Measurements from ENCODE around the gene FAAH. TPM values are rescaled to one million over a fixed set of nuclear protein-coding genes. Genes with fewer than 3 reads are reported as not detected.

FAAH gene
- total RNA-seq, 1 experiment from 2014 or later, result 2.0 TPM

- Histone ChIP-seq H3K9ac (ENCODE audit: low read length) (no peak overlapping the region), H2AFZ (ENCODE audit: low read length) (no peak overlapping the region), H3K36me3 (ENCODE audit: low read depth, low read length) (no peaks in the 10 kb centered on the region), H3K79me2 (ENCODE audit: low read length) (no peaks in the 10 kb centered on the region), H3K4me2 (ENCODE audit: low read length) (no peak overlapping the region), H3K27ac (ENCODE audit: low read length) (no peak overlapping the region), H3K4me3 (ENCODE audit: low read length) (no peak overlapping the region), H3F3A (ENCODE audit: low read length, unreplicated experiment) (no peaks in the 10 kb centered on the region), H4K20me1 (ENCODE audit: low read length) (no peaks in the 10 kb centered on the region), H3K4me1 (ENCODE audit: insufficient read depth, low read length) (no peaks in the 10 kb centered on the region), H3K27me3 (ENCODE audit: low read length) (no peaks in the 10 kb centered on the region), H3K9me3 (ENCODE audit: low read length) (no peaks in the 10 kb centered on the region), H3K9me2 (replicated peaks; ENCODE audit: low read length) (no peaks in the 10 kb centered on the region)
- DNase-seq (no peak), ATAC-seq (no peak)
- intact Hi-C loops (cut with micrococcal nuclease), result no loop called here
- no TSS peak for BruUV-seq (replicated peaks)
- CTCF ChIA-PET, result no interaction called here
- POLR2A ChIA-PET (ENCODE audit: unreplicated experiment), result no interaction called here
- TF ChIP-seq CTCF (conservative IDR thresholded peaks at IDR 0.05; ENCODE audit: low read depth, low read length) (no peak), EZH2 (IDR thresholded peaks at IDR 0.05; ENCODE audit: low read length, unreplicated experiment) (no peak), EZH2phosphoT487 (IDR thresholded peaks at IDR 0.05; ENCODE audit: borderline replicate concordance, low read length) (no peak)
Measured at GRCh38 chr1:46410156-46411009, 16.3 kb downstream of the FAAH start.

GRCh38 chr1:46411010-46411405, 16.9 kb downstream of the FAAH start:
- Histone ChIP-seq H3K9ac (ENCODE audit: low read length) (no peak overlapping the region), H3F3A (ENCODE audit: low read length, unreplicated experiment) (no peaks in the 10 kb centered on the region), H3K4me3 (ENCODE audit: low read length) (no peak overlapping the region), H3K4me2 (ENCODE audit: low read length) (no peak overlapping the region), H4K20me1 (ENCODE audit: low read length) (no peaks in the 10 kb centered on the region), H3K79me2 (ENCODE audit: low read length) (no peaks in the 10 kb centered on the region), H3K27me3 (ENCODE audit: low read length) (no peaks in the 10 kb centered on the region), H2AFZ (ENCODE audit: low read length) (no peak overlapping the region), H3K9me3 (ENCODE audit: low read length) (no peaks in the 10 kb centered on the region), H3K27ac (ENCODE audit: low read length) (no peak overlapping the region), H3K36me3 (ENCODE audit: low read depth, low read length) (no peaks in the 10 kb centered on the region), H3K4me1 (ENCODE audit: insufficient read depth, low read length) (no peaks in the 10 kb centered on the region), H3K9me2 (replicated peaks; ENCODE audit: low read length) (no peaks in the 10 kb centered on the region)
- no TSS peak for BruUV-seq (replicated peaks)
- DNase-seq (no peak), ATAC-seq (no peak)
- CTCF ChIA-PET, result interaction anchor here (0.6 kb wide), 1 partner anchor 78 kb away, joined by 3 read pairs; no protein-coding TSS in a partner anchor
- POLR2A ChIA-PET (ENCODE audit: unreplicated experiment), result no interaction called here
- intact Hi-C loops (cut with micrococcal nuclease), result no loop called here
- no peak for TF ChIP-seq EZH2 (IDR thresholded peaks at IDR 0.05; ENCODE audit: low read length, unreplicated experiment)
- no peak for TF ChIP-seq CTCF (conservative IDR thresholded peaks at IDR 0.05; ENCODE audit: low read depth, low read length)
- no peak for TF ChIP-seq EZH2phosphoT487 (IDR thresholded peaks at IDR 0.05; ENCODE audit: borderline replicate concordance, low read length)
